ENCODE results near the gene ZNF778. TPM values are rescaled to one million over a fixed set of nuclear protein-coding genes. Genes with fewer than 3 reads are reported as not detected.
"Not testable (repeated sequence)": the region's sequence is repeated elsewhere in the genome, so short reads cannot be mapped to it uniquely, and the experiment has no call there.

Gene ZNF778
- total RNA-seq, 2 experiments from 2014 or later = 3.5 to 3.6 TPM

- H3K4me1 Mint-ChIP-seq (ENCODE audit: low read depth) = peaks cover 15% of the 10 kb centered on the region
- H3K27me3 Mint-ChIP-seq (ENCODE audit: low read depth) = no peaks in the 10 kb centered on the region
- intact Hi-C loops (cut with micrococcal nuclease) = loop anchor here (5.0 to 10.0 kb wide), 4 partner anchors 43 to 630 kb away; partner anchors contain the start of genes ACSF3, CHMP1A, SPATA33 and TCF25
- CTCF ChIA-PET = no interaction called here
- no peak for DNase-seq
- H3K4me3 Mint-ChIP-seq = no peak overlapping the region
- no peak overlapping the region for H3K27ac Mint-ChIP-seq
- H3K9me3 Mint-ChIP-seq = peaks cover 1% of the 10 kb centered on the region
- peaks cover 2% of the 10 kb centered on the region for H3K36me3 Mint-ChIP-seq (ENCODE audit: low read depth)
These were observed 27.3 kb downstream of the ZNF778 start for GRCh38 chr16:89244754-89245153.

DNA sequence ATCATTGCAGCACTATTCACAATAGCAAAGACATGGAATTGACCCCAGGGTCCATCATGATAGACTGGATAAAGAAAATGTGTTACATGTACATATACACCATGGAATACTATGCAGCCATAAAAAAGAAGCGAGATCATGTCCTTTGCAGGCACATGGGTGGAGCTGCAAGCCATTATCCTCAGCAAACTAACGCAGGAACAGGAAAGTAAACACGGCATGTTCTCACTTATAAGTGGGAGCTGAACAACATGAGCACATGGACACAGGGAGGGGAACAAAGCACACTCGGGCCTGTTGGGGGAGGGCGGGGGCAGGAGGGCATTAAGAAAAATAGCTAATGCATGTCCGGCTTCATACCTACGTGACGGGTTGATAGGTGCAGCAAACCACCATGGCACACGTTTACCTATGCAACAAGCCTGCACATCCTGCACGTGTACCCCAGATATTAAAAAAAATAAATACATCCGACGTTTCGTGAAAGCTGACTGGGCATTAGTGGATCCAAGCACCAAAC, 28.9 kb downstream of the ZNF778 start:
- CTCF ChIA-PET = interaction anchor here (0.8 to 1.1 kb wide), 2 partner anchors 8 to 110 kb away, joined by 3 to 5 read pairs; no protein-coding TSS in a partner anchor
- Mint-ChIP-seq H3K4me3 (peak overlapping the region; percentile 64), H3K9me3 (peaks cover 5% of the 10 kb centered on the region), H3K36me3 (ENCODE audit: low read depth) (no peaks in the 10 kb centered on the region), H3K4me1 (ENCODE audit: low read depth) (peaks cover 9% of the 10 kb centered on the region), H3K27ac (no peak overlapping the region), H3K27me3 (ENCODE audit: low read depth) (no peaks in the 10 kb centered on the region)
- intact Hi-C loops (cut with micrococcal nuclease) = loop anchor here (2.0 to 10.0 kb wide), 5 partner anchors 152 to 628 kb away; partner anchors contain the start of genes ACSF3, CHMP1A, RPL13 and SPATA33
- DNase-seq = no peak

DNA sequence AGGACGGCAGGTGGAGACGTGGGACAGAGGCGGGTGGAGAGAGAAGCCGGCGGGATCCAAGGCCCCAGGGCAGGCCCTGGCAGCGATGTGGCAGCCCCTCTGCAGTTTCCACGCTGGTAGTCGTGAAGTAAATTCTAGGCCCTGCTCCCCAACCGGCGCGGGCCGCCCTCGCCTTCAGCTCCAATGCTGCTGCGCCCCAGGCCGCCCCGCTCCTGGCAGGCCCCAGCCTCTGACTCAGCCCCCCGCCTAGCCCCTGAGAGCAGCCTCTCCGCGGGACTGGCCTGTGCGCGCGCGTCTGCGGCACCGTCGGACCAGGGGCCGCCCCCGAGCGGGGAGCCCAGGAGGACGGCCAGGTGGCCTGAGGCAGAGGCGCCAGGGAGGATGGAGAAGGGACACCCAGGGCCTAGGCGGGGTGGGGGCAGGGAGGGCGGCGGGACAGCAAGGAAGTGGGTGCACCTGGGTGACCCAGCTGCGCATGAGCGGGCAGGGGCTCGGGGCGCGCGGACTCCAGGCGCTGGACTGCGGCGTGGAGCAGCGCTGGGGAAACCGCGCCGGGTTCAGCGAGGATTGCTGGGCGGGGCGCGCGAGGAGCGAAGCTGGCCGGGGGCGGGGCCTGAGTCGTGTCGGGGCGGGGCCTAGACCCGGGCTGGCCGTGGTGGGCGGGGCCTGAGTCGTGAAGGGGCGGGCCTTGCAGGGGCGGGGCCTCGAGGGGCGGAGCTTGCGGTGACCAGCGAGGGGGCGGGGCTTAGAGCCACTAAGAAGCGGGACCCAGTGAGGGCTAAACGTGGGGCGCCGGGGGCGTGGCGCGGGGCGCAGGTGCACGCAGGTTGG, 29.6 kb downstream of the ZNF778 start:
- Mint-ChIP-seq H3K27ac (no peak overlapping the region), H3K27me3 (ENCODE audit: low read depth) (no peaks in the 10 kb centered on the region), H3K36me3 (ENCODE audit: low read depth) (no peaks in the 10 kb centered on the region), H3K9me3 (peaks cover 5% of the 10 kb centered on the region), H3K4me1 (ENCODE audit: low read depth) (peaks cover 7% of the 10 kb centered on the region), H3K4me3 (peak overlapping the region; percentile 77)
- intact Hi-C loops (cut with micrococcal nuclease) = loop anchor here (2.0 to 10.0 kb wide), 5 partner anchors 152 to 628 kb away; partner anchors contain the start of genes ACSF3, CHMP1A, RPL13 and SPATA33
- CTCF ChIA-PET = interaction anchor here (0.8 to 1.1 kb wide), 3 partner anchors 8 to 312 kb away, joined by 3 to 5 read pairs (median 3); no protein-coding TSS in a partner anchor
- peak; percentile 96 for DNase-seq

GRCh38 chr16:89247734-89248075, 30.2 kb downstream of the ZNF778 start:
- not testable (repeated sequence) for H3K27ac Mint-ChIP-seq
- CTCF ChIA-PET = interaction anchor here (0.9 kb wide), 1 partner anchor 311 kb away, joined by 3 read pairs; no protein-coding TSS in a partner anchor
- intact Hi-C loops (cut with micrococcal nuclease) = loop anchor here (2.0 to 10.0 kb wide), 5 partner anchors 153 to 627 kb away; partner anchors contain the start of genes ACSF3, CHMP1A, RPL13 and SPATA33

DNA sequence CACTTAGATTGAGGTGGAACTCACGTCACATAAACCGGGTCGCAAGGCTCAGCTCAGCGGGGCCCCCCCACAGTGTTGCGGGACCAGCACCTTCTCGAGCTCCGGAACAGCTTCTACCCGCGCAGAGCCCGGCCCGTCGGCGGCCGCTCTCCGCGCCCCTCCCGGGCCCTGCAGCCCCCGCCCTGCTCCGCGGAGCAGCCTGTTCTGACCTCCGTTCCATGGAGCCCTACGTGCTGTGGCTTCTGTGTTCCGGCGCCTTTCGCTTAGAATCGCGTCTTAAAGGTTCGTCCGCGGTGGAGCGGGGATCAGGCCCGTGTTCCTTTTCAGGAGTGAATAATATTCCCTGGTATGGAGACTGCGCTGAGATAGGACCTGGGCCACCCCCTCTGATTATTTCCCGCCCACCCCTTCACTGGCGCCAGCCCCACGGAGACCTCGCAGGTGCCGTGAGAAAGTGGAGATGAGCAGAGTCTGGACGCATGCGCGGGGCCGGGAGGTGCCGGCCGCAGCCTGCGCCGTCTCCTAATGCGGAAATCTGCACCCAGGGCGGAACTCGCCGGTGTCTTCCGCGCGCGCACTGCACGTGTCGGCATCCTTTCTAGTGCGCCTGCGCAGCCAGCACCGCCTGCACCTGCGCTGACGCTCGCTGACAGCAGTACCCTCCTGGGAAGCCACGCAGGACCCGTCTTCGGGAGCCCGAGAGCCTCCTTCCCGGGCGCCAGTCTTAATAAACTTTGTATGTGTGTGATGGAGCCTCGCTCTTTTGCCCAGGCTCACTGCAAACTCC, 30.9 kb downstream of the ZNF778 start:
- Mint-ChIP-seq H3K4me1 (ENCODE audit: low read depth) (peaks cover 2% of the 10 kb centered on the region), H3K36me3 (ENCODE audit: low read depth) (no peaks in the 10 kb centered on the region), H3K4me3 (peak overlapping the region; percentile 74), H3K27ac (no peak overlapping the region), H3K27me3 (ENCODE audit: low read depth) (no peaks in the 10 kb centered on the region), H3K9me3 (peaks cover 5% of the 10 kb centered on the region)
- CTCF ChIA-PET = no interaction called here
- intact Hi-C loops (cut with micrococcal nuclease) = loop anchor here (10.0 kb wide), 3 partner anchors 154 to 626 kb away; partner anchors contain the start of genes ACSF3, CHMP1A, SPATA33 and TCF25
- DNase-seq = no peak

More at GRCh38 chr16:89247734-89248075, 30.2 kb downstream of the ZNF778 start:
- not testable (repeated sequence) for H3K9me3 Mint-ChIP-seq; H3K4me1 Mint-ChIP-seq (ENCODE audit: low read depth); H3K27me3 Mint-ChIP-seq (ENCODE audit: low read depth); H3K36me3 Mint-ChIP-seq (ENCODE audit: low read depth); DNase-seq
- H3K4me3 Mint-ChIP-seq = peak overlapping the region; percentile 77

GRCh38 chr16:89253548-89254287, 36.2 kb downstream of the ZNF778 start:
- no peak for DNase-seq
- H3K4me3 Mint-ChIP-seq = no peak overlapping the region
- H3K4me1 Mint-ChIP-seq (ENCODE audit: low read depth) = peaks cover 17% of the 10 kb centered on the region
- H3K27me3 Mint-ChIP-seq (ENCODE audit: low read depth) = peaks cover 11% of the 10 kb centered on the region
- intact Hi-C loops (cut with micrococcal nuclease) = no loop called here
- CTCF ChIA-PET = interaction anchor here (1.0 kb wide), 1 partner anchor 13 kb away, joined by 4 read pairs; no protein-coding TSS in a partner anchor
- no peak overlapping the region for H3K27ac Mint-ChIP-seq
- peaks cover 5% of the 10 kb centered on the region for H3K9me3 Mint-ChIP-seq
- H3K36me3 Mint-ChIP-seq (ENCODE audit: low read depth) = no peaks in the 10 kb centered on the region

- peak; percentile 89 for DNase-seq
- intact Hi-C loops (cut with micrococcal nuclease) = no loop called here
- Mint-ChIP-seq H3K36me3 (ENCODE audit: low read depth) (no peaks in the 10 kb centered on the region), H3K4me1 (ENCODE audit: low read depth) (peaks cover 17% of the 10 kb centered on the region), H3K9me3 (no peaks in the 10 kb centered on the region), H3K27me3 (ENCODE audit: low read depth) (peaks cover 11% of the 10 kb centered on the region), H3K4me3 (peak overlapping the region; percentile 68), H3K27ac (no peak overlapping the region)
- CTCF ChIA-PET = no interaction called here
These were observed 39.2 kb downstream of the ZNF778 start for GRCh38 chr16:89256651-89257254.

- Mint-ChIP-seq H3K36me3 (ENCODE audit: low read depth) (no peaks in the 10 kb centered on the region), H3K27ac (no peak overlapping the region), H3K4me1 (ENCODE audit: low read depth) (peaks cover 17% of the 10 kb centered on the region), H3K4me3 (peak overlapping the region; percentile 63), H3K27me3 (ENCODE audit: low read depth) (peaks cover 11% of the 10 kb centered on the region), H3K9me3 (no peaks in the 10 kb centered on the region)
- no peak for DNase-seq
- intact Hi-C loops (cut with micrococcal nuclease) = no loop called here
- CTCF ChIA-PET = no interaction called here
These were observed 39.8 kb downstream of the ZNF778 start for GRCh38 chr16:89257281-89257731.

- H3K27me3 Mint-ChIP-seq (ENCODE audit: low read depth) = peaks cover 11% of the 10 kb centered on the region
- H3K36me3 Mint-ChIP-seq (ENCODE audit: low read depth) = no peaks in the 10 kb centered on the region
- CTCF ChIA-PET = no interaction called here
- H3K9me3 Mint-ChIP-seq = no peaks in the 10 kb centered on the region
- intact Hi-C loops (cut with micrococcal nuclease) = loop anchor here (1.0 kb wide), 1 partner anchor 8 kb away; no protein-coding TSS in a partner anchor
- no peak overlapping the region for H3K27ac Mint-ChIP-seq
- peak overlapping the region; percentile 63 for H3K4me3 Mint-ChIP-seq
- H3K4me1 Mint-ChIP-seq (ENCODE audit: low read depth) = peaks cover 17% of the 10 kb centered on the region
- DNase-seq = no peak
These were observed 40.4 kb downstream of the ZNF778 start for GRCh38 chr16:89257757-89258465.

GRCh38 chr16:89259901-89260300, 42.4 kb downstream of the ZNF778 start:
- DNase-seq; intact Hi-C loops (cut with micrococcal nuclease); H3K27ac Mint-ChIP-seq; H3K4me3 Mint-ChIP-seq; CTCF ChIA-PET; H3K9me3 Mint-ChIP-seq; H3K36me3 Mint-ChIP-seq (ENCODE audit: low read depth): not testable (repeated sequence)
- H3K4me1 Mint-ChIP-seq (ENCODE audit: low read depth) = peaks cover 17% of the 10 kb centered on the region
- H3K27me3 Mint-ChIP-seq (ENCODE audit: low read depth) = peaks cover 11% of the 10 kb centered on the region
